ENCODE data around the gene CMIP. TPM values are rescaled to one million over a fixed set of nuclear protein-coding genes. Genes with fewer than 3 reads are reported as not detected.
A peak's percentile ranks its signal among the peaks of the same experiment; 100 is the strongest.

Gene CMIP
- polyA plus RNA-seq, 1 donor from 2014 or later: 15.1 TPM

DNA sequence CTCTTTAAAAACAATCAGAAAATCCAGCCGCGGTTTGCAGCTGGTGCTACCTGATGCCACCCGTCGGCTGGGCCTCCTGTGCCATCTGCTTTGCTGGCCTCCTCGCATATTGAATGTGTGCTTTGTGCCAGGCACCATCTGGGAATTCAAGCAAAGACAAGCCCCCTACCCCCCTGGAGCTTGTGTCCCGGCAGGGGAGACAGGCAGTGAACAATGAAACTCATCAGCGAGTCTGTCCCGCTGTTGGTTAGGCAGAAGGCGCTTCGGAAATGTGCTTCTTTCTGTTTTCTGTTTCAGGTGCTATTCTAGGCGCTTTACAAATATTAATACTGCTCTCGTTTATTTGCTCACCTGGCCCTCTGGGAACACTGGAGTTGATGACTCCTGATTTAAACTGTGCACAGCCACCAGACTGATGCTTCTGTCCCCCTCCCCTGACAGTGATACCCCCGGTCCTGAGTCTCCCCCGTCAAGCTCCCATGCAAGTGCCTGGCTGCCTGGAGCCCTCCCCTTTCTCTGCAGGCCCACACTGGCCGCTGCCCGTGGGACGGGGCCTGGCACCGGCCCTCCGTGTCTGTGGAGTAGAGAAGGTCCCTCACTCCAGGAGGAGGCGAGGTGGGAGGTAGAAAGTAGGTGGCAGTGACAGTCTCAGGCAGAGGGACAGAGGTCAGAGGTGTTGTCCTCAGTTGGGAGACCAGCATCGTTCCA is 208.3 kb downstream of the CMIP start:
- H2AFZ ChIP-seq (ENCODE audit: low read depth, low read length): no peak overlapping the region
- peaks cover 26% of the 10 kb centered on the region for H3K79me2 ChIP-seq (replicated peaks; ENCODE audit: insufficient read depth, low read length)
- H4K20me1 ChIP-seq (ENCODE audit: insufficient read depth): no peaks in the 10 kb centered on the region
- H3K9ac ChIP-seq (ENCODE audit: low read length): peak overlapping the region; percentile 23
- no peaks in the 10 kb centered on the region for H3K9me3 ChIP-seq (ENCODE audit: low read length)
- no peaks in the 10 kb centered on the region for H3K9me2 ChIP-seq (ENCODE audit: insufficient read depth, low read length)
- TF ChIP-seq MXI1 (conservative IDR thresholded peaks at IDR 0.05; ENCODE audit: poor library complexity, severe bottlenecking) (no peak), POLR2AphosphoS5 (IDR thresholded peaks at IDR 0.05) (no peak), TAF1 (IDR thresholded peaks at IDR 0.05; ENCODE audit: low read depth) (no peak), EZH2 (IDR thresholded peaks at IDR 0.05; ENCODE audit: borderline replicate concordance, insufficient read depth, low read length, poor library complexity, severe bottlenecking) (no peak)
- TF ChIP-seq, protein P1, sequence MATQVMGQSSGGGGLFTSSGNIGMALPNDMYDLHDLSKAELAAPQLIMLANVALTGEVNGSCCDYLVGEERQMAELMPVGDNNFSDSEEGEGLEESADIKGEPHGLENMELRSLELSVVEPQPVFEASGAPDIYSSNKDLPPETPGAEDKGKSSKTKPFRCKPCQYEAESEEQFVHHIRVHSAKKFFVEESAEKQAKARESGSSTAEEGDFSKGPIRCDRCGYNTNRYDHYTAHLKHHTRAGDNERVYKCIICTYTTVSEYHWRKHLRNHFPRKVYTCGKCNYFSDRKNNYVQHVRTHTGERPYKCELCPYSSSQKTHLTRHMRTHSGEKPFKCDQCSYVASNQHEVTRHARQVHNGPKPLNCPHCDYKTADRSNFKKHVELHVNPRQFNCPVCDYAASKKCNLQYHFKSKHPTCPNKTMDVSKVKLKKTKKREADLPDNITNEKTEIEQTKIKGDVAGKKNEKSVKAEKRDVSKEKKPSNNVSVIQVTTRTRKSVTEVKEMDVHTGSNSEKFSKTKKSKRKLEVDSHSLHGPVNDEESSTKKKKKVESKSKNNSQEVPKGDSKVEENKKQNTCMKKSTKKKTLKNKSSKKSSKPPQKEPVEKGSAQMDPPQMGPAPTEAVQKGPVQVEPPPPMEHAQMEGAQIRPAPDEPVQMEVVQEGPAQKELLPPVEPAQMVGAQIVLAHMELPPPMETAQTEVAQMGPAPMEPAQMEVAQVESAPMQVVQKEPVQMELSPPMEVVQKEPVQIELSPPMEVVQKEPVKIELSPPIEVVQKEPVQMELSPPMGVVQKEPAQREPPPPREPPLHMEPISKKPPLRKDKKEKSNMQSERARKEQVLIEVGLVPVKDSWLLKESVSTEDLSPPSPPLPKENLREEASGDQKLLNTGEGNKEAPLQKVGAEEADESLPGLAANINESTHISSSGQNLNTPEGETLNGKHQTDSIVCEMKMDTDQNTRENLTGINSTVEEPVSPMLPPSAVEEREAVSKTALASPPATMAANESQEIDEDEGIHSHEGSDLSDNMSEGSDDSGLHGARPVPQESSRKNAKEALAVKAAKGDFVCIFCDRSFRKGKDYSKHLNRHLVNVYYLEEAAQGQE (IDR thresholded peaks at IDR 0.05; ENCODE audit: borderline replicate concordance): no peak
- no peak overlapping the region for H3K4me2 ChIP-seq (ENCODE audit: low read length)
- no peaks in the 10 kb centered on the region for H3K27me3 ChIP-seq (ENCODE audit: insufficient read depth, low read depth, low read length)
- H3K36me3 ChIP-seq (ENCODE audit: insufficient read depth, low read length): peaks cover 20% of the 10 kb centered on the region
- H3K27ac ChIP-seq (ENCODE audit: low read length): peak overlapping the region; percentile 28
- H3F3A ChIP-seq (ENCODE audit: insufficient read depth, low read length, poor library complexity, severe bottlenecking): no peaks in the 10 kb centered on the region
- no peak overlapping the region for H3K4me3 ChIP-seq (ENCODE audit: low read length)

DNA sequence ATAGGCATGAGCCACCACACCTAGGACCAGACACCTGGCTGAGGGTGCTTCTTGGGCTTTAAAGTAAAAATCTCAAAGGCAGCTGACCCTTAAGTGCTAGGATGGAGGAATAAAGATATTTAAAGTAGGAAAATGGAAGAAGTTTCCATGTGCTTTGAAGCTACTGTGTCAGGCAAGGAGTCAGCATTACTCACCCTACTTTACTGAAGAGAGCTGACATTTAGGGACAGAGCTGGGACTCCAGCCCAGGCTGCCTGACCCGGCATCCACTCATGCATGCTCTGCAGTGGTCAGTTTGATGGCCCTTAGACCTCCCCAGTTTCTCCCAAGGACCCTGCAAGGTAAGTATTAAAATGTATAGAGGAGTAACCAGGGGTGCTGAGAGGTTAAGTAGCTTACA is 209.7 kb downstream of the CMIP start:
- H3K79me2 ChIP-seq (replicated peaks; ENCODE audit: insufficient read depth, low read length): peaks cover 19% of the 10 kb centered on the region
- no peak overlapping the region for H3K4me2 ChIP-seq (ENCODE audit: low read length)
- H3K9me3 ChIP-seq (ENCODE audit: low read length): no peaks in the 10 kb centered on the region
- H3K9me2 ChIP-seq (ENCODE audit: insufficient read depth, low read length): no peaks in the 10 kb centered on the region
- no peaks in the 10 kb centered on the region for H3F3A ChIP-seq (ENCODE audit: insufficient read depth, low read length, poor library complexity, severe bottlenecking)
- peaks cover 20% of the 10 kb centered on the region for H3K36me3 ChIP-seq (ENCODE audit: insufficient read depth, low read length)
- no peak overlapping the region for H3K27ac ChIP-seq (ENCODE audit: low read length)
- no peak overlapping the region for H3K4me3 ChIP-seq (ENCODE audit: low read length)
- H2AFZ ChIP-seq (ENCODE audit: low read depth, low read length): no peak overlapping the region
- no peaks in the 10 kb centered on the region for H3K27me3 ChIP-seq (ENCODE audit: insufficient read depth, low read depth, low read length)
- no peak overlapping the region for H3K9ac ChIP-seq (ENCODE audit: low read length)
- H4K20me1 ChIP-seq (ENCODE audit: insufficient read depth): no peaks in the 10 kb centered on the region
- no peak for TF ChIP-seq EP300 (conservative IDR thresholded peaks at IDR 0.05; ENCODE audit: poor library complexity, severe bottlenecking)
- TF ChIP-seq EZH2 (IDR thresholded peaks at IDR 0.05; ENCODE audit: borderline replicate concordance, insufficient read depth, low read length, poor library complexity, severe bottlenecking): no peak
- TF ChIP-seq MXI1 (conservative IDR thresholded peaks at IDR 0.05; ENCODE audit: poor library complexity, severe bottlenecking): no peak
- no peak for TF ChIP-seq TAF1 (IDR thresholded peaks at IDR 0.05; ENCODE audit: low read depth)
- TF ChIP-seq POLR2AphosphoS5 (IDR thresholded peaks at IDR 0.05): no peak
- TF ChIP-seq, protein P2, sequence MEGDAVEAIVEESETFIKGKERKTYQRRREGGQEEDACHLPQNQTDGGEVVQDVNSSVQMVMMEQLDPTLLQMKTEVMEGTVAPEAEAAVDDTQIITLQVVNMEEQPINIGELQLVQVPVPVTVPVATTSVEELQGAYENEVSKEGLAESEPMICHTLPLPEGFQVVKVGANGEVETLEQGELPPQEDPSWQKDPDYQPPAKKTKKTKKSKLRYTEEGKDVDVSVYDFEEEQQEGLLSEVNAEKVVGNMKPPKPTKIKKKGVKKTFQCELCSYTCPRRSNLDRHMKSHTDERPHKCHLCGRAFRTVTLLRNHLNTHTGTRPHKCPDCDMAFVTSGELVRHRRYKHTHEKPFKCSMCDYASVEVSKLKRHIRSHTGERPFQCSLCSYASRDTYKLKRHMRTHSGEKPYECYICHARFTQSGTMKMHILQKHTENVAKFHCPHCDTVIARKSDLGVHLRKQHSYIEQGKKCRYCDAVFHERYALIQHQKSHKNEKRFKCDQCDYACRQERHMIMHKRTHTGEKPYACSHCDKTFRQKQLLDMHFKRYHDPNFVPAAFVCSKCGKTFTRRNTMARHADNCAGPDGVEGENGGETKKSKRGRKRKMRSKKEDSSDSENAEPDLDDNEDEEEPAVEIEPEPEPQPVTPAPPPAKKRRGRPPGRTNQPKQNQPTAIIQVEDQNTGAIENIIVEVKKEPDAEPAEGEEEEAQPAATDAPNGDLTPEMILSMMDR (IDR thresholded peaks at IDR 0.05; ENCODE audit: poor library complexity, severe bottlenecking): no peak
- TF ChIP-seq, protein P1 (IDR thresholded peaks at IDR 0.05; ENCODE audit: borderline replicate concordance): no peak
- TF ChIP-seq SMC3 (conservative IDR thresholded peaks at IDR 0.05; ENCODE audit: poor library complexity): no peak
- no peak for TF ChIP-seq RAD21 (conservative IDR thresholded peaks at IDR 0.05)
